Immature natural killer cell (primary cell): ENCODE measurements around the gene ZMYND8. TPM values are rescaled to one million over a fixed set of nuclear protein-coding genes. Genes with fewer than 3 reads are reported as not detected.
"Not testable (repeated sequence)": the region's sequence is repeated elsewhere in the genome, so short reads cannot be mapped to it uniquely, and the experiment has no call there.

Source experiments
- DNase-seq, 3 donors: peaks; one replicate each; pipeline ENCODE4 v3.0.0; 2022; ENCODE audit warnings: mixed read lengths in 1 of 3
- H3K27ac Mint-ChIP-seq, 6 donors: one replicate each; pipeline ENCODE4 v1.8.0; 2020; ENCODE audit warnings: mixed read lengths in 6 of 6, mild to moderate bottlenecking in 5 of 6, inconsistent platforms in 4 of 6, moderate library complexity in 3 of 6
- H3K27me3 Mint-ChIP-seq, 3 donors: one replicate each; pipeline ENCODE4 v1.8.0; 2020 to 2021; ENCODE audit warnings: low read depth in 3 of 3, mild to moderate bottlenecking in 3 of 3, mixed read lengths in 3 of 3, moderate library complexity in 3 of 3, inconsistent platforms in 1 of 3
- H3K36me3 Mint-ChIP-seq, 3 donors: one replicate each; pipeline ENCODE4 v1.8.0; 2020; ENCODE audit warnings: mixed read lengths in 3 of 3, inconsistent platforms in 2 of 3, mild to moderate bottlenecking in 2 of 3
- H3K4me1 Mint-ChIP-seq, 2 donors: one replicate each; pipeline ENCODE4 v1.8.0; 2020; ENCODE audit warnings: inconsistent platforms in 2 of 2, mild to moderate bottlenecking in 2 of 2, mixed read lengths in 2 of 2, moderate library complexity in 1 of 2
- H3K4me3 Mint-ChIP-seq, 5 donors: one replicate each; pipeline ENCODE4 v1.8.0; 2020; ENCODE audit warnings: mild to moderate bottlenecking in 5 of 5, mixed read lengths in 5 of 5, inconsistent platforms in 3 of 5, moderate library complexity in 3 of 5
- H3K9me3 Mint-ChIP-seq, 6 donors: one replicate each; pipeline ENCODE4 v1.8.0; 2020; ENCODE audit warnings: mild to moderate bottlenecking in 6 of 6, mixed read lengths in 6 of 6, inconsistent platforms in 4 of 6, moderate library complexity in 3 of 6
- polyA plus RNA-seq, 3 donors: library from polyadenylated mRNA; unstranded; fragments of 300-500 nt; fragmentation: Illumina TruSeq; gene quantifications; one replicate each; pipeline ENCODE4 v1.2.3, GENCODE V29; 2021

The ZMYND8 gene
- polyA plus RNA-seq, 3 donors from 2014 or later = 3.4 to 16.9 (median 5.1) TPM

GRCh38 chr20:47271046-47271615 is 85.4 kb downstream of the ZMYND8 start:
- peaks cover 8 to 23% (median 19%) of the 10 kb centered on the region in 3 donors for H3K36me3 Mint-ChIP-seq
- H3K27me3 Mint-ChIP-seq = no peaks in the 10 kb centered on the region
- no peak for DNase-seq
- H3K27ac Mint-ChIP-seq = no peak overlapping the region
- no peak overlapping the region for H3K4me3 Mint-ChIP-seq
- no peaks in the 10 kb centered on the region for H3K9me3 Mint-ChIP-seq
- peaks cover 19 to 40% of the 10 kb centered on the region in 2 donors for H3K4me1 Mint-ChIP-seq

GRCh38 chr20:47269309-47270165 is 87.0 kb downstream of the ZMYND8 start:
- H3K27me3 Mint-ChIP-seq = no peaks in the 10 kb centered on the region
- no peak overlapping the region for H3K4me3 Mint-ChIP-seq
- peaks cover 17 to 40% of the 10 kb centered on the region in 2 donors for H3K4me1 Mint-ChIP-seq
- no peak for DNase-seq
- H3K36me3 Mint-ChIP-seq = peaks cover 4 to 17% (median 14%) of the 10 kb centered on the region in 3 donors
- H3K27ac Mint-ChIP-seq = peak overlapping the region in 1 of 6 donors; percentile 31
- no peaks in the 10 kb centered on the region for H3K9me3 Mint-ChIP-seq

- Mint-ChIP-seq H3K27me3 (no peaks in the 10 kb centered on the region), H3K36me3 (peaks cover 0 to 11% (median 5%) of the 10 kb centered on the region in 3 donors), H3K9me3 (no peaks in the 10 kb centered on the region), H3K4me3 (no peak overlapping the region), H3K4me1 (peaks cover 22 to 37% of the 10 kb centered on the region in 2 donors), H3K27ac (peak overlapping the region in 2 of 6 donors; percentile 45 to 66)
- DNase-seq = no peak
Measured at GRCh38 chr20:47267621-47268020, 88.9 kb downstream of the ZMYND8 start.

- no peak overlapping the region for H3K4me3 Mint-ChIP-seq
Measured at GRCh38 chr20:47266847-47267515, 89.5 kb downstream of the ZMYND8 start.

GRCh38 chr20:47265984-47266383 is 90.5 kb downstream of the ZMYND8 start:
- H3K27me3 Mint-ChIP-seq = no peaks in the 10 kb centered on the region
- no peak overlapping the region for H3K4me3 Mint-ChIP-seq
- peaks cover 4 to 24% (median 16%) of the 10 kb centered on the region in 3 donors for H3K36me3 Mint-ChIP-seq
- no peak for DNase-seq
- H3K9me3 Mint-ChIP-seq = no peaks in the 10 kb centered on the region
- peaks cover 32 to 50% of the 10 kb centered on the region in 2 donors for H3K4me1 Mint-ChIP-seq
- peak overlapping the region in 3 of 6 donors; percentile 41 to 78 (median 66) for H3K27ac Mint-ChIP-seq

More at GRCh38 chr20:47266847-47267515, 89.5 kb downstream of the ZMYND8 start:
- Mint-ChIP-seq H3K27me3 (no peaks in the 10 kb centered on the region), H3K27ac (peak overlapping the region in 3 of 6 donors; percentile 33 to 66 (median 59)), H3K4me1 (peaks cover 28 to 41% of the 10 kb centered on the region in 2 donors), H3K36me3 (peaks cover 0 to 17% (median 10%) of the 10 kb centered on the region in 3 donors), H3K9me3 (no peaks in the 10 kb centered on the region)
- DNase-seq = no peak

GRCh38 chr20:47265214-47265613 is 91.3 kb downstream of the ZMYND8 start:
- no peak for DNase-seq
- H3K27me3 Mint-ChIP-seq = no peaks in the 10 kb centered on the region
- peaks cover 4 to 24% (median 16%) of the 10 kb centered on the region in 3 donors for H3K36me3 Mint-ChIP-seq
- H3K4me1 Mint-ChIP-seq = peaks cover 37 to 56% of the 10 kb centered on the region in 2 donors
- H3K27ac Mint-ChIP-seq = no peak overlapping the region
- H3K9me3 Mint-ChIP-seq = no peaks in the 10 kb centered on the region
- no peak overlapping the region for H3K4me3 Mint-ChIP-seq

GRCh38 chr20:47264137-47264769 is 92.2 kb downstream of the ZMYND8 start:
- not testable (repeated sequence) for DNase-seq, H3K27me3 Mint-ChIP-seq, H3K9me3 Mint-ChIP-seq, H3K4me3 Mint-ChIP-seq
- Mint-ChIP-seq H3K27ac (peak overlapping the region in 2 of 6 donors; percentile 10 to 61), H3K4me1 (peaks cover 43 to 66% of the 10 kb centered on the region in 2 donors), H3K36me3 (peaks cover 4 to 29% (median 16%) of the 10 kb centered on the region in 3 donors)

GRCh38 chr20:47263465-47264084 is 92.9 kb downstream of the ZMYND8 start:
- Mint-ChIP-seq H3K27me3 (no peaks in the 10 kb centered on the region), H3K27ac (peak overlapping the region in 5 of 6 donors; percentile 10 to 61 (median 31)), H3K36me3 (peaks cover 7 to 29% (median 16%) of the 10 kb centered on the region in 3 donors), H3K4me1 (peaks cover 48 to 73% of the 10 kb centered on the region in 2 donors), H3K9me3 (no peaks in the 10 kb centered on the region), H3K4me3 (no peak overlapping the region)
- DNase-seq = no peak

- peaks cover 8 to 29% (median 16%) of the 10 kb centered on the region in 3 donors for H3K36me3 Mint-ChIP-seq
- H3K9me3 Mint-ChIP-seq = no peaks in the 10 kb centered on the region
- DNase-seq = no peak
- H3K4me1 Mint-ChIP-seq = peaks cover 53 to 78% of the 10 kb centered on the region in 2 donors
- no peak overlapping the region for H3K4me3 Mint-ChIP-seq
- no peaks in the 10 kb centered on the region for H3K27me3 Mint-ChIP-seq
- H3K27ac Mint-ChIP-seq = peak overlapping the region in 4 of 6 donors; percentile 0 to 40 (median 35)
Measured at GRCh38 chr20:47263080-47263464, 93.4 kb downstream of the ZMYND8 start.

- H3K9me3 Mint-ChIP-seq = no peaks in the 10 kb centered on the region
- peak overlapping the region in 5 of 6 donors; percentile 4 to 70 (median 38) for H3K27ac Mint-ChIP-seq
- DNase-seq = no peak
- H3K4me3 Mint-ChIP-seq = peak overlapping the region; percentile 8 to 43 (median 18)
- H3K27me3 Mint-ChIP-seq = no peaks in the 10 kb centered on the region
- H3K36me3 Mint-ChIP-seq = peaks cover 8 to 29% (median 16%) of the 10 kb centered on the region in 3 donors
- H3K4me1 Mint-ChIP-seq = peaks cover 54 to 79% of the 10 kb centered on the region in 2 donors
Measured at GRCh38 chr20:47262365-47263013, 94.0 kb downstream of the ZMYND8 start.

- H3K27me3 Mint-ChIP-seq = no peaks in the 10 kb centered on the region
- H3K36me3 Mint-ChIP-seq = peaks cover 8 to 28% (median 15%) of the 10 kb centered on the region in 3 donors
- peak overlapping the region in 5 of 6 donors; percentile 4 to 70 (median 38) for H3K27ac Mint-ChIP-seq
- peaks cover 54 to 74% of the 10 kb centered on the region in 2 donors for H3K4me1 Mint-ChIP-seq
- peak overlapping the region in 3 of 5 donors; percentile 15 to 43 (median 42) for H3K4me3 Mint-ChIP-seq
- H3K9me3 Mint-ChIP-seq = no peaks in the 10 kb centered on the region
- no peak for DNase-seq
Measured at GRCh38 chr20:47262008-47262364, 94.5 kb downstream of the ZMYND8 start.

GRCh38 chr20:47261161-47261774 is 95.2 kb downstream of the ZMYND8 start:
- H3K27me3 Mint-ChIP-seq, H3K4me3 Mint-ChIP-seq, DNase-seq, H3K9me3 Mint-ChIP-seq: not testable (repeated sequence)
- peak overlapping the region in 2 of 6 donors; percentile 44 to 48 for H3K27ac Mint-ChIP-seq
- peaks cover 51 to 67% of the 10 kb centered on the region in 2 donors for H3K4me1 Mint-ChIP-seq
- H3K36me3 Mint-ChIP-seq = peaks cover 8 to 21% (median 10%) of the 10 kb centered on the region in 3 donors
